ENCODE data around the gene NECAB3.
"Not testable (repeated sequence)": the region's sequence is repeated elsewhere in the genome, so short reads cannot be mapped to it uniquely, and the experiment has no call there.

Gene NECAB3

DNA sequence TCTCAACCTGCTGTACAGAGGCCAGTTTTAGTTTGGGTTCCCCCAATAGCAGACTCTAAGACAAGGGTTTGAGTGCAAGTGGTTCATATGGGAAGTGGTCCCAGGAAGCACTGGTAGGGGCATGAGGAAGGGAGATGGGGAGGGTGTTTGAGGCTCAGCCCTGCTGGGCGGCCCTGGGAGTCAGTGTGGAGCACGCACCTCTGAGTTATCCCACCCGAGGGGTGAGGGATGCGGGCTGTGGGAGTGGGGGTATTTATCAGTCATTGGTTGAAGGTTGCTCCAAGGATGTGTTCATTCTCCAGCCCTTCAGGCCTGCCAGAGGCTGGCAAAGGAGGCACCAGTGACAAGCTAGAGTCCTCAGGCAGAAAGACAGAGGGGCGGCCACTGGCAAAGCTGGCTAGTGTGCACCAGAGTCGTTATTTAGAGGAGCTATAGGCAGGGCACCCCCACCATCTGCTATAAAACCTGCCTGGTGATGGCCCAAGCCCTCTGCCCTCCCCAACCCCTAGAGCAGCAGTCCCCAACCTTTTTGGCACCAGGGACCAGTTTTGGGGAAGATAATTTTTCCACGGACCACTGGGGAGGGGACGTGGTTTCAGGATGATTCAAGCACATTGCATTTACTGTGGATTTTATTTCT is 29.4 kb upstream of the NECAB3 start:
- Mint-ChIP-seq H3K27me3 (ENCODE audit: low read depth) (no peaks in the 10 kb centered on the region), H3K36me3 (ENCODE audit: low read depth) (peaks cover 11% of the 10 kb centered on the region), H3K4me1 (ENCODE audit: low read depth) (no peaks in the 10 kb centered on the region), H3K9me3 (no peaks in the 10 kb centered on the region), H3K27ac (no peak overlapping the region), H3K4me3 (no peak overlapping the region)

DNA sequence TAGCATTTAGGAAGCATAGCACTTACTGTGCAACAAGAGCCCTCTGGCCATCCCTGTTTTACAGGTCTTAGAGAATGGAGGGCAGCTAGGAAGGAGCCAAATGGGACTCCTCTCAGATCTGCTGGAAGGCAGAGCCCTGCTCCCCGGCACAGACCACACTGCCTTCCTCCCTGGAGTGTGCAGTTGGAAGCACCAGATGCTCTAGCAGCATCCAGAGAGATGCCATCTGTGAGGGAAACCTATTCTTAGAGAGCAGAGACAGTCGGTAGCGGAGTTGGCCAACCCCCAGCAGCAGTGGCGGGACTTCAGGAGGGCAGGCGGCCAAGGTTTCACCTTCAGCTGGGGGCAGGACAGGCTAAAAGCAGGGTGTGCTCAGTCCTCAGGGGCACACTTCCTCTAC is 28.6 kb upstream of the NECAB3 start:
- Mint-ChIP-seq H3K36me3 (ENCODE audit: low read depth) (peaks cover 12% of the 10 kb centered on the region), H3K27me3 (ENCODE audit: low read depth) (no peaks in the 10 kb centered on the region), H3K9me3 (peaks cover 3% of the 10 kb centered on the region), H3K4me1 (ENCODE audit: low read depth) (no peaks in the 10 kb centered on the region), H3K27ac (no peak overlapping the region), H3K4me3 (no peak overlapping the region)

DNA sequence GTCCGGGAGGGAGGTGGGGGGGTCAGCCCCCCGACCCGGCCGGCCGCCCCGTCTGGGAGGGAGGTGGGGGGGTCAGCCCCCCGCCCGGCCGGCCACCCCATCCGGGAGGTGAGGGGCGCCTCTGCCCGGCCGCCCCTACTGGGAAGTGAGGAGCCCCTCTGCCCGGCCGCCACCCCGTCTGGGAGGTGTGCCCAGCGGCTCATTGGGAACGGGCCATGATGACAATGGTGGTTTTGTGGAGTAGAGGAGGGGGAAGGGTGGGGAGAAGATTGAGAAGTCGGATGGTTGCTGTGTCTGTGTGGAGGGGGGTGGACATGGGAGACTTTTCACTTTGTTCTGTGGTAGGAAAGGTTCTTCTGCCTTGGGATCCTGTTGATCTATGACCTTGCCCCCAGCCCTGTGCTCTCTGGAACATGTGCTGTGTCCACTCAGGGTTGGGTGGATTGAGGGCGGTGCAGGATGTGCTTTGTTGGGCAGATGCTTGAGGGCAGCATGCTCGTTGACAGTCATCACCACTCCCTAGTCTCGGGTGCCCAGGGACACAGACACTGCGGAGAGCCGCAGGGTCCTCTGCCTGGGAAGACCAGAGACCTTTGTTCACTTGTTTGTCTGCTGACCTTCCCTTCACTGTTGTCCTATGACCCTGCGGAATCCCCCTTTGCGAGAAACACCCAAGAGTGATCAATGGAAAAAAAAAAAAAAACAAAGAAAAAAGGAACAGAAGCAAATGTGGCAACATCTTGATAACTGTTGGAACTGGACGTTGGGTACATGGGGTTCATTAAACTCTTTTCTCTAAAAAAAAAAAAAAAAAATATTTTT is 27.6 kb upstream of the NECAB3 start:
- Mint-ChIP-seq H3K9me3 (peaks cover 3% of the 10 kb centered on the region), H3K27ac (no peak overlapping the region), H3K4me3 (no peak overlapping the region), H3K36me3 (ENCODE audit: low read depth) (peaks cover 8% of the 10 kb centered on the region), H3K27me3 (ENCODE audit: low read depth) (no peaks in the 10 kb centered on the region), H3K4me1 (ENCODE audit: low read depth) (no peaks in the 10 kb centered on the region)

DNA sequence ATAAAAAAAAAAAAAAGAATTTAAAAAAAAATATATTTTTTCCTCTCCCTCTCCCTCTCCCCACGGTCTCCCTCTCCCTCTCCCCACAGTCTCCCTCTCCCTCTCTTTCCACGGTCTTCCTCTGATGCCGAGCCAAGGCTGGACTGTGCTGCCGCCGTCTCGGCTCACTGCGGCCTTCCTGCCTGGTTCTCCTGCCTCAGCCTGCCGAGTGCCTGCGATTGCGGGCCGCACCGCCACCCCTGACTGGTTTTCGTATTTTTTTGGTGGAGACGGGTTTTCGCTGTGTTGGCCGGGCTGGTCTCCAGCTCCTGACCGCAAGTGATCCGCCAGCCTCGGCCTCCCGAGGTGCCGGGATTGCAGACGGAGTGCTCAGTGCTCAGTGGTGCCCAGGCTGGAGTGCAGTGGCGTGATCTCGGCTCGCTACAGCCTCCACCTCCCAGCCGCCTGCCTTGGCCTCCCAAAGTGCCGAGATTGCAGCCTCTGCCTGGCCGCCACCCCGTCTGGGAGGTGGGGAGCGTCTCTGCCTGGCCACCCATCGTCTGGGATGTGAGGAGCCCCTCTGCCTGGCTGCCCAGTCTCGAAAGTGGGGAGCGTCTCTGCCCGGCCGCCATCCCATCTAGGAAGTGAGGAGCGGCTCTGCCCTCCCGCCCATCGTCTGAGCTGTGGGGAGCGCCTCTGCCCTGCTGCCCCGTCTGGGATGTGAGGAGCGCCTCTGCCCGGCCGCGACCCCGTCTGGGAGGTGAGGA is 26.6 kb upstream of the NECAB3 start:
- not testable (repeated sequence) for H3K9me3 Mint-ChIP-seq; H3K4me3 Mint-ChIP-seq; H3K27ac Mint-ChIP-seq; H3K27me3 Mint-ChIP-seq (ENCODE audit: low read depth); H3K4me1 Mint-ChIP-seq (ENCODE audit: low read depth); H3K36me3 Mint-ChIP-seq (ENCODE audit: low read depth)

DNA sequence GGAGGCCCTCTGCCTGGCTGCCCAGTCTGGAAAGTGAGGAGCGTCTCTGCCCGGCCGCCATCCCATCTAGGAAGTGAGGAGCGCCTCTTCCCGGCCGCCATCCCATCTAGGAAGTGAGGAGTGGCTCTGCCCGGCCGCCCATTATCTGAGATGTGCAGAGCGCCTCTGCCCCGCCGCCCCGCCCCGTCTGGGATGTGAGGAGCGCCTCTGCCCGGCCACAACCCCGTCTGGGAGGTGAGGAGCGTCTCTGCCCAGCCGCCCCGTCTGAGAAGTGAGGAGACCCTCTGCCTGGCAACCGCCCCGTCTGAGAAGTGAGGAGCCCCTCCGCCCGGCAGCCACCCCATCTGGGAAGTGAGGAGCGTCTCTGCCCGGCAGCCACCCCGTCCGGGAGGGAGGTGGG is 24.7 kb upstream of the NECAB3 start:
- not testable (repeated sequence) for H3K4me3 Mint-ChIP-seq; H3K27me3 Mint-ChIP-seq (ENCODE audit: low read depth); H3K36me3 Mint-ChIP-seq (ENCODE audit: low read depth); H3K4me1 Mint-ChIP-seq (ENCODE audit: low read depth); H3K9me3 Mint-ChIP-seq; H3K27ac Mint-ChIP-seq

DNA sequence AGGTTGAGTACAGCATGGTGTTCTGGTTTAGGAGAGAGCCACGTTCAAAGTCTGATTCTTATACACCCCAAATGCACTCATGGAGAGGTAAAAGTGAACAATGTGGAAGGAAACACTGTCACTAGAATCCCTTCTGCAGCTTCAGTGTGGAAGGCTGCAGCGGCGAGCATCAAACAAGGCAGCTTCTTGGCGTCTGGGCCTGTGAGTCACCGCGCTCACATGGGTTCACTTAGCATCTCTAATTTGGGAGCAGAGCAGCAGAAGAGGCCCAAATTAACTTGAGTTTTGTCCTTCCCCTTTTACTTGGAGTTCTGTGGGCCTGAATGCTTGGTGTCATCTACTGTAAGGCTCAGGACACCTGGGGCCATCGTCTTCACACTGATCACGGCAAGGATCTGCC is 22.9 kb upstream of the NECAB3 start:
- H3K4me1 Mint-ChIP-seq (ENCODE audit: low read depth): no peaks in the 10 kb centered on the region

DNA sequence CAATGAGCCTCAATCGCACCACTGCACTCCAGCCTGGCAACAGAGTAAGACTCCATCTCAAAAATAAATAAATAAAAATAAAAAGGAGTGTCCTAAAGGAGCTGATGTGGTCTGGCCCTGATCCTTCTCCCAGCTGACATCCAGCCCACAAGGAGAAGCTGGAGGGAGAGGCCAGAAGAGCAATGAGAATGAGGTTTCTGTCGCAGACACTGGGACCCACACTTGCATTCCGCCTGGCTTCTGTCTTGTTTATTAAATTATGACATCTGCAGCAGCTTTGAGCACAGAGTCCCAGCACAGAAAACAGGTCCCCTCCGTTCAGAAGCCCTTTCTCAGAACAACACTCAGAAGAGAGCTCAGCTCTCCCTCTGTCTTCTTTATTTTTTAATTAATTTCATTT is 22.2 kb upstream of the NECAB3 start:
- Mint-ChIP-seq H3K4me3 (no peak overlapping the region), H3K36me3 (ENCODE audit: low read depth) (peaks cover 1% of the 10 kb centered on the region), H3K9me3 (peaks cover 3% of the 10 kb centered on the region), H3K4me1 (ENCODE audit: low read depth) (peaks cover 2% of the 10 kb centered on the region), H3K27me3 (ENCODE audit: low read depth) (no peaks in the 10 kb centered on the region), H3K27ac (no peak overlapping the region)

More for the DNA sequence above, 22.9 kb upstream of the NECAB3 start:
- Mint-ChIP-seq H3K36me3 (ENCODE audit: low read depth) (peaks cover 1% of the 10 kb centered on the region), H3K4me3 (no peak overlapping the region), H3K27ac (no peak overlapping the region), H3K9me3 (peaks cover 3% of the 10 kb centered on the region), H3K27me3 (ENCODE audit: low read depth) (no peaks in the 10 kb centered on the region)

DNA sequence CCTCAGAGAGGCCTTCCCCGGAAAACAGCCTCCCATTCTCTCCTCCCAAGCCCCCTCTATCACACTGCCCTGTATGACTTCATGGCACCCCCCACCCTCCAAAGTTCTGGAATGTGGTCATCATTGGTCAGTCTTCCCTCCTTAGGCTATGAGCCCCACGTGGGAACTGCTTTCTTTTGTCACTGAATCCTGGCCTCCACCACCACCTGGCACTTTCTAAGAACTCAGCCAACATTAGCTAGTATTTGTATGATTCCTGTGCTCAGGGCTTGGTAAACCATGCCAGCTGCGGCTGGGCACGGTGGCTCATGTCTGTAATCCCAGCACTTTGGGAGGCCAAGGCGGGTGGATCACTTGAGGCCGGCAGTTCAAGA is 20.4 kb upstream of the NECAB3 start:
- Mint-ChIP-seq H3K36me3 (ENCODE audit: low read depth) (peaks cover 1% of the 10 kb centered on the region), H3K27ac (no peak overlapping the region), H3K4me1 (ENCODE audit: low read depth) (peaks cover 11% of the 10 kb centered on the region), H3K4me3 (no peak overlapping the region), H3K9me3 (peaks cover 3% of the 10 kb centered on the region), H3K27me3 (ENCODE audit: low read depth) (no peaks in the 10 kb centered on the region)

DNA sequence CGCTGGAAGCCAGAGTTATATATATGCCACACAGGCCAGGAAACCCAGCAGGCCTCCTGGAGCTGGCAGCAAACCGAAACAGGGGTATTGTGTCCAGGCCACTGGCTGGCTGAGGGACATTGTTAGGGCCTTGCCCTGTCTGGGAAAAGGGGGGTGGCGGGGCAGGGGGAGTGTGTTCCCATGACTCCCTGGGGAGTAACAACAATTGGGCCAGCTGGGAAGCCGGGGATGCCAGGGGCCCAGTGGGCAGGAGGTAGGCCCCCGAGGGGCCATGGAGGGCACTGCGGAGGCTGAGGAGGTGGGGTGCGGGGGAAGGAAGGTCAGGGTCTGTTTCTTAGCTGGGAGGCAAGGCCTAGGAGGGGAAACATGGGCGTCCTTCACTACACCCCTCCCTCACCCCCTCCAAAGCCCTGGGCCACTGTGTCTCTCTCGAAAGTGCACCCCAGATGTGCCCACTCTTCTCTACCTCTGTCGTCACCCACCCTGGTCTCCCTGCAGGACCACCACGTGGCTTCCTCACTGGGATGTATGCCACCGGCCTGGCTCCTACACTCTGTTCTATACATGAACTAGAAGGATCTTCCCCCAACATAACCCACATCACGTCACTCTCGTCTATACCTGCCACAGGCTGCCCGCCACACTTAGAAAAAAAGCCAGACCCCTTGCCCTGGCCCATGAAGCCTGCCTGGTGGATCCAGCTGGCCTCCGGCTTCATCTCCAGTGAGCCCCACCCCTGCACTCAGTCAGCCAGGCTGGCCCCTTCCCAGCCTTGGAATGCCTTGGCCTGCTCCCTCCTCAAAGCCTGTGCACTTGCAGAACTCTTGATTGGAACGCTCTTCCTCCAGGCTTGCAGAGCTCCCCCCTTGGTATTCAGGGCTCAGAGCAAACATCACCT is 19.8 kb upstream of the NECAB3 start:
- Mint-ChIP-seq H3K4me3 (peak overlapping the region; percentile 38), H3K27ac (no peak overlapping the region), H3K9me3 (peaks cover 3% of the 10 kb centered on the region), H3K27me3 (ENCODE audit: low read depth) (no peaks in the 10 kb centered on the region), H3K36me3 (ENCODE audit: low read depth) (peaks cover 1% of the 10 kb centered on the region), H3K4me1 (ENCODE audit: low read depth) (peaks cover 18% of the 10 kb centered on the region)

DNA sequence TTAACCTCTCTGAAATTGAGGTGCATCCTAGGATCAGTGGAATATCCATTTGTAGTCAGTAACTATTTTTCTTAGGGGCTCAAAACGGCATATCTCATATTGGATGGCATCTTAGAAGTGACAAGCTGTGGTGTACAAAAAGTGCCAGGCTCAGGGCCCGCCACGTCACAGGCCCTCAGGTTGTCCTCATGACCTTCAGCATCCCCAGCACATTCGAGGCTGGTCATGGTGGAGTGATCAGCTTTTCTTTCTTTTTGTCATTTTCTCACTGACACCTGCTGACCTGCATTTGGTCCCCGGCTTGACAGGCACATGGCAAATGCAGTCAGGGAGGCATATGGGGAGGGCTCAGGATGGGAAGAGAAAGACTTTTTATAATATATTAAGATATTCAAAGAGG is 19.1 kb upstream of the NECAB3 start:
- Mint-ChIP-seq H3K36me3 (ENCODE audit: low read depth) (no peaks in the 10 kb centered on the region), H3K4me1 (ENCODE audit: low read depth) (peaks cover 25% of the 10 kb centered on the region), H3K9me3 (peaks cover under 1% of the 10 kb centered on the region), H3K27ac (peak overlapping the region; percentile 55), H3K27me3 (ENCODE audit: low read depth) (no peaks in the 10 kb centered on the region), H3K4me3 (no peak overlapping the region)

DNA sequence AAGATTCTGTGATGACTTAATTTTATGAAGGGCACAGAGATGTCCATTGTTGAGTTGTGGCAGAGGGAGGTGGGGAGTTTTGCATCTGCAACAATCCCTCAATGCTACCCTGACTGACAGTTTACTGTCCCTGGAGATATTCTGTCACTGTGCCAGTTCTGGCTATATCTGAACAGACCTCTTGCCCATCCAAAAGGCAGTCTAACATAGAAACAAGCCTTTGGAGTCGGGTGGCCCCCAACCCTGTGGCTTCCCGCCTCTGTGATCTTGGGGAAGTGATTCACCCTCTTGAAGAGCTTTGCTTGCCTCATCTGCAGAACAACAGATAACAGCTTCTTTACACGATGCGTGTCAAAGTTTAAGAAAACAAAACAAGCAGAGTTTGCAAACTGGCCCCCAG is 15.7 kb upstream of the NECAB3 start:
- Mint-ChIP-seq H3K27me3 (ENCODE audit: low read depth) (no peaks in the 10 kb centered on the region), H3K27ac (peak overlapping the region; percentile 94), H3K4me1 (ENCODE audit: low read depth) (peaks cover 43% of the 10 kb centered on the region), H3K4me3 (peak overlapping the region; percentile 72), H3K9me3 (no peaks in the 10 kb centered on the region), H3K36me3 (ENCODE audit: low read depth) (peaks cover 2% of the 10 kb centered on the region)

DNA sequence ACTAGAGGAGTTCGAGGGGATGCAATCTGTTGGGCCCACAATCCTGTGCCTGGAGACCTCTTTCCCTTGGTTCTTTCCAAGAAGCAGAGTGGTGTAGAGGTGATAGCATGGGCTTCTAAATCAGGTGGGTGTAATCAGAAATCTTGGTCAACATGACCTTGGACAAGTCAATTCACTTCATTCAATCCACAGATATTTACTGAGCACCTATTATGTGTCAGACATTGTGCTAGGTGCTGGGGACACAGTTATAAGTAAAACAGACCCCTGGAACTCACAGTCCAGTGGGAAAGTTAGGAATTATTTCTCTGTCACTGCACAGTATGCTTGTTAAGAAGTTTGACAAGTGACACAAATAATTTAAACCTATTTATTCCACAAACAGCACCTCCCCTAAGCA is 15.3 kb upstream of the NECAB3 start:
- Mint-ChIP-seq H3K27ac (peak overlapping the region; percentile 94), H3K27me3 (ENCODE audit: low read depth) (no peaks in the 10 kb centered on the region), H3K4me3 (peak overlapping the region; percentile 72), H3K9me3 (no peaks in the 10 kb centered on the region), H3K36me3 (ENCODE audit: low read depth) (peaks cover 2% of the 10 kb centered on the region), H3K4me1 (ENCODE audit: low read depth) (peaks cover 47% of the 10 kb centered on the region)

DNA sequence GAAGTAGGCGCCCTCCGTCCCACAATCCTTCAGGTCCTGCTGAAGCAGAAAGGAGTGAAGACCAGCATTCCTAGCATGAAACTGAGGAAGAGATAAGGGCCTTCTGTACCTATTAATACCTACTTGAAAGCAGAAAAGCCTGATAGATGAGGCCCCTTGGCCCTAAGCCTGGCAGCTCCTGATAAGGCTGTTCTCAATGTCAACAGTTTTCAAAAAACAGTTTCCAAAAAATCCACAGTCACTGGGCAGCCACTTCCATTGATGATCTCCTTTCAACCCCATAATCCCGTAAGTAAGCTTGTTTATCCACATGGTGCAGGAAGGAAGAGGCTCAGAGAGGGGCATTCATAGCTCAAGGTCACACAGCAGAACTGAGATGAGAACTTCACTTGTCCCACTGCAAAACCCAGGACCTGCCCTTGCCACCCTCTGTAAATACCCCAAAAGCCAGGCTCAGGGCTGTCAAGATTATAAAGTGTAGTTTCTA is 14.8 kb upstream of the NECAB3 start:
- peak overlapping the region; percentile 86 for H3K27ac Mint-ChIP-seq
- peaks cover 52% of the 10 kb centered on the region for H3K4me1 Mint-ChIP-seq (ENCODE audit: low read depth)
- no peaks in the 10 kb centered on the region for H3K9me3 Mint-ChIP-seq
- H3K4me3 Mint-ChIP-seq: no peak overlapping the region
- no peaks in the 10 kb centered on the region for H3K27me3 Mint-ChIP-seq (ENCODE audit: low read depth)
- peaks cover 2% of the 10 kb centered on the region for H3K36me3 Mint-ChIP-seq (ENCODE audit: low read depth)

All from T-helper 1 cell treated with Interleukin-12 subunit alpha and Interleukin-12 subunit beta and Interleukin-4 antibody, amounts not matched to agents 30 μg/mL and 1 μg/mL, for 36 hours (primary cell).